Stimulated activated memory B cell treated with anti-CD40 and anti-IgM and Interleukin-4, amounts not matched to agents 10 μg/mL and 1 μg/mL and 100 μg/mL, for 72 hours (primary cell): ENCODE results near the gene IL22.

Experiments used
- ATAC-seq: fragments of 150-1000 bp; cut with Tn5 transposase; 2 replicates; pipeline ENCODE4 v1.10.0; 2021
- H3K27ac Mint-ChIP-seq: one replicate; pipeline ENCODE4 v1.8.0; 2022; ENCODE audit warnings: mild to moderate bottlenecking, mixed read lengths
- H3K27me3 Mint-ChIP-seq: one replicate; pipeline ENCODE4 v1.8.0; 2022; ENCODE audit warnings: mixed read lengths
- H3K36me3 Mint-ChIP-seq: one replicate; pipeline ENCODE4 v1.8.0; 2022; ENCODE audit warnings: mixed read lengths
- H3K4me1 Mint-ChIP-seq: one replicate; pipeline ENCODE4 v1.8.0; 2022; ENCODE audit warnings: mixed read lengths
- H3K4me3 Mint-ChIP-seq: one replicate; pipeline ENCODE4 v1.8.0; 2022; ENCODE audit warnings: mild to moderate bottlenecking, moderate library complexity, mixed read lengths
- H3K9me3 Mint-ChIP-seq: one replicate; pipeline ENCODE4 v1.8.0; 2022; ENCODE audit warnings: mixed read lengths

The IL22 gene

GRCh38 chr12:68245180-68246021 lies 8.0 kb downstream of the IL22 start:
- ATAC-seq = no peak
- no peaks in the 10 kb centered on the region for H3K36me3 Mint-ChIP-seq
- no peak overlapping the region for H3K27ac Mint-ChIP-seq
- H3K9me3 Mint-ChIP-seq = no peaks in the 10 kb centered on the region
- H3K4me1 Mint-ChIP-seq = peaks cover 11% of the 10 kb centered on the region
- H3K4me3 Mint-ChIP-seq = no peak overlapping the region
- H3K27me3 Mint-ChIP-seq = no peaks in the 10 kb centered on the region

GRCh38 chr12:68242777-68243176 lies 10.6 kb downstream of the IL22 start:
- no peak overlapping the region for H3K27ac Mint-ChIP-seq
- peaks cover 18% of the 10 kb centered on the region for H3K4me1 Mint-ChIP-seq
- no peaks in the 10 kb centered on the region for H3K36me3 Mint-ChIP-seq
- ATAC-seq = no peak
- H3K9me3 Mint-ChIP-seq = no peaks in the 10 kb centered on the region
- H3K27me3 Mint-ChIP-seq = no peaks in the 10 kb centered on the region
- H3K4me3 Mint-ChIP-seq = no peak overlapping the region

DNA sequence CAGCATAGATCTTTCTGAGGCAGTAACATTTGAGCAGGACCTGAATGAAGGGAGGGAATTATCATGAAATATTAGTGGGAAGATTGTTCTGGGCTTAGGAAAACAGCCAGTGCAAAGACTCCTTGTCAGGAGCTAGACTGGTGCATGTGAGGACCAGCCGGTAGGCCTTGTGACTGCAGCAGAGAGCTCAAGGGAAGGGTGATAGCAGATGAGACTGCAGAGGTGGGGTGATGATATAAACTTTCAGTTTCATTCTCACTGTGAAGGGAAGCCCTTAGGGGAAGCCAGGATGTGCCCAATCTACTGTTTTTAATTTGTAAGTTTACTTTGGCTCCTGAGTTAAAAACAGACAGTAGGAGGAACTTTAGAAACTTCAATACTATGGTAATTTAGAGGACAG lies 12.4 kb downstream of the IL22 start:
- peaks cover 30% of the 10 kb centered on the region for H3K4me1 Mint-ChIP-seq
- ATAC-seq = peak; percentile 97
- peak overlapping the region; percentile 81 for H3K27ac Mint-ChIP-seq

DNA sequence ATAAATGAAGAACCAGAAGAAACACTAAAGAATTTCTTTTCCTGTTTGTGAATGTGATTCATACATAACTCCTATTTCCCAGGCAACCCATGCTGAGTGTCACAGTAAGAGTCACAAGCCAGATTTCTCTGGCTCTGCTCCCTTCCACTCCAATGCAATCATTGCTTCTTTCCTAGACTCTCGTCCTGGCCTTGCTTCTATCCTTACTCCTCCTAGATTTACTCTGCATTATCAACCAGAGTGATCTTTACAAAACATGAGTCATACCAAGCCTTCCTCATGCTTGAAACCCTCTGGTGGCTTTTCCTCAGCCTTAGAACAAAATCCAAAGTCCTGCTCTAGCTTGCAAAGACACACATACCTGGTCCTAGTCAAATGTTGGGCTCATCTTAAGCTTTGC lies 13.3 kb downstream of the IL22 start:
- Mint-ChIP-seq H3K4me1 (peaks cover 30% of the 10 kb centered on the region), H3K4me3 (no peak overlapping the region), H3K27me3 (no peaks in the 10 kb centered on the region), H3K27ac (peak overlapping the region; percentile 81), H3K9me3 (no peaks in the 10 kb centered on the region), H3K36me3 (no peaks in the 10 kb centered on the region)
- no peak for ATAC-seq

More for the DNA sequence above, 12.4 kb downstream of the IL22 start:
- Mint-ChIP-seq H3K9me3 (no peaks in the 10 kb centered on the region), H3K36me3 (no peaks in the 10 kb centered on the region), H3K4me3 (peak overlapping the region; percentile 4), H3K27me3 (no peaks in the 10 kb centered on the region)

DNA sequence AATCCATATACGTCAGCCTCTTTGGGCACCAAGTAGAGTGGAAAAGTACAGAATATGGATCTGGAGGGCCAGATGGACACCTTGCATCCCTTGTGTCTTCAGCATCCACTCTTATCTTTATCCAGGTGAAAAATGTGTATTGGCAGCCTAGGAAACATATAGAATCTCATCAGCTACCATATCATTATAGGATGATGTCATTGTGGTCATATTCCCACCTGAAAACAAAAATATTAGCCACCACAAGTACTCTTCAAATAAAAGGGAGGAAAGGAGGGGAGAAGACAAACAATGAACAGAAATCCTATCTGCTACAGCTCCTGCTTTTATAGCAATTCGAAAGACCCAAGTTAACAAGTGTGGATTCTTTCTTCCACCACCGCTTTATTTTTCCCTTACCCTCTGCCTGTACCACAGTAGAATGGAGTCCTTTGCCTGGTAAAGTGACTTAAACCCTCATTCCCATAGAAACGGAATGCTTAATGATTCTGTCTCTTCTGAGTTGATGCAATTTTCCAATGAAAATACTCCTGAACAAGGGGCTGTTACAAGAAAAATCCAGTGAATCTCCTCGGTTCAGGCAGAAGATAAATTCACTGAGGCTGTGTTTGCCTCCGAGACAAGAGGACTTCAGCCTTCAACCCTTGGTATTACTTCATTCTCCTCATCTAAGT lies 14.0 kb downstream of the IL22 start:
- H3K27ac Mint-ChIP-seq = peak overlapping the region; percentile 81
- H3K4me1 Mint-ChIP-seq = peaks cover 30% of the 10 kb centered on the region
- H3K36me3 Mint-ChIP-seq = no peaks in the 10 kb centered on the region
- no peak overlapping the region for H3K4me3 Mint-ChIP-seq
- H3K27me3 Mint-ChIP-seq = no peaks in the 10 kb centered on the region
- H3K9me3 Mint-ChIP-seq = no peaks in the 10 kb centered on the region
- no peak for ATAC-seq

DNA sequence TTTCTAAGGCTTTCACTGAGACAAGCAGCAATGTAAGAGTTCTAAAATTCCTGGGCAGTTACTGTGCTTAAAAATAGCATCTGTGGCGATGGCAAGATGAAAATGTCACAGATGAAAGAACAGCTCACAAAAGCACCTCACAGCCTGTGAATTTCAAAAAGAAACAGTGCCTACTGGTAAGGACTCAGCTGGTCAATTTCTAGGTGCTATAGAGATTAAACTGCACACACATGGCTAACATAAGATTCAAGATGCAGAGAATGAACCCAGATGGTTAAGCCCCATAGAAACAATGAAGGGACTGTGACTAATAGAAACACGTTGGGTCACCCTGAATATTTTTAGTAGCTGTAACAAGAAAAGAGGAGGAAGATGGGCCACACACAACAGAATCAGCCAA lies 15.8 kb downstream of the IL22 start:
- H3K27me3 Mint-ChIP-seq = no peaks in the 10 kb centered on the region
- no peak overlapping the region for H3K4me3 Mint-ChIP-seq
- H3K27ac Mint-ChIP-seq = peak overlapping the region; percentile 94
- no peaks in the 10 kb centered on the region for H3K36me3 Mint-ChIP-seq
- peaks cover 30% of the 10 kb centered on the region for H3K4me1 Mint-ChIP-seq
- no peak for ATAC-seq
- no peaks in the 10 kb centered on the region for H3K9me3 Mint-ChIP-seq

DNA sequence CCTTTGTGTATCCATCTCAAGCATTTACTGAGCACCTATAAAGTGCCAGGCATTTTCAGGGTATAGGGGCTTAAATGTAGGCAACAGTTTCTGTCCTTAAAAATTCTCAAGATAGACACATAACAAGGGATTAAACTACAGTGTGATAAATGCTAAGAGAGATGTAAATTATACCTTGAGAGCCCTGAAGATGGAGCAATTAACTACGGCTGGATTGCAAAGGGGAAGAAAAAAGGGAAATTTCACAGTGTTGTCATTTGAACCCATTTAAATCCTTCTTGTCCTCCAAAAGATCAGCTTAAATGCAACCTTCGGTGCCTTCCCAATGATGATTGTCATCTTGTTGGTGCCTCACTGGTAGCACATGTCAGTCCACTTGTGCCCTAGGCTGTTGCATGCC lies 16.3 kb downstream of the IL22 start:
- ATAC-seq = no peak
- Mint-ChIP-seq H3K36me3 (no peaks in the 10 kb centered on the region), H3K4me1 (peaks cover 30% of the 10 kb centered on the region), H3K27ac (peak overlapping the region; percentile 94), H3K9me3 (no peaks in the 10 kb centered on the region), H3K27me3 (no peaks in the 10 kb centered on the region), H3K4me3 (peak overlapping the region; percentile 85)

GRCh38 chr12:68236421-68237059 lies 16.9 kb downstream of the IL22 start:
- H3K4me1 Mint-ChIP-seq = peaks cover 30% of the 10 kb centered on the region
- peak overlapping the region; percentile 85 for H3K4me3 Mint-ChIP-seq
- no peaks in the 10 kb centered on the region for H3K27me3 Mint-ChIP-seq
- no peaks in the 10 kb centered on the region for H3K9me3 Mint-ChIP-seq
- peak overlapping the region; percentile 94 for H3K27ac Mint-ChIP-seq
- peak; percentile 76 for ATAC-seq
- H3K36me3 Mint-ChIP-seq = no peaks in the 10 kb centered on the region

DNA sequence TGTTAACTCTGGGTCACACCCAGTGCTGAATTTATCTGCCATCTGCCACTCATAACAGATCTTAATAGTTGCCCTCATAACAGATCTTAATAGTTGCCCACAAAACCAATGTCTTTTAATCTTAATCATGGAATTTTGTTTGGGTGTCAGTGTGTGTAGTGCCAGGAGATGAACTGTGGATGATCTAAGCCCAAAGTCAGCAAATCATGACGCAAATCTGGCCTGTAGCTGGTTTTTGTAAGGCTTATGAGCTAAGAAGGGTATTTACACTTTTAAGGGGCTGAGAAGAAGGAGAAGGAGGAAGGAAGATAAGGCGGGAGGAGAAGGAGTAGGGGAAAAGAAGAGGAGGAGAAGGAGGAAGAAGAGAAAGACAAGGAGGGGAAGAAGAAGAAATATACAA lies 17.8 kb downstream of the IL22 start:
- peak overlapping the region; percentile 94 for H3K27ac Mint-ChIP-seq
- H3K9me3 Mint-ChIP-seq = no peaks in the 10 kb centered on the region
- ATAC-seq = no peak
- no peaks in the 10 kb centered on the region for H3K27me3 Mint-ChIP-seq
- H3K4me1 Mint-ChIP-seq = peaks cover 21% of the 10 kb centered on the region
- no peaks in the 10 kb centered on the region for H3K36me3 Mint-ChIP-seq
- H3K4me3 Mint-ChIP-seq = peak overlapping the region; percentile 5

GRCh38 chr12:68234140-68234539 lies 19.3 kb downstream of the IL22 start:
- Mint-ChIP-seq H3K4me1 (peaks cover 15% of the 10 kb centered on the region), H3K36me3 (no peaks in the 10 kb centered on the region), H3K27ac (no peak overlapping the region), H3K4me3 (no peak overlapping the region), H3K27me3 (no peaks in the 10 kb centered on the region), H3K9me3 (no peaks in the 10 kb centered on the region)
- no peak for ATAC-seq

- H3K4me3 Mint-ChIP-seq = no peak overlapping the region
- no peaks in the 10 kb centered on the region for H3K36me3 Mint-ChIP-seq
- H3K4me1 Mint-ChIP-seq = peaks cover 15% of the 10 kb centered on the region
- no peaks in the 10 kb centered on the region for H3K27me3 Mint-ChIP-seq
- ATAC-seq = no peak
- no peak overlapping the region for H3K27ac Mint-ChIP-seq
- H3K9me3 Mint-ChIP-seq = no peaks in the 10 kb centered on the region
Observed at GRCh38 chr12:68233498-68233897, 19.9 kb downstream of the IL22 start.

GRCh38 chr12:68231691-68232090 lies 21.7 kb downstream of the IL22 start:
- no peaks in the 10 kb centered on the region for H3K9me3 Mint-ChIP-seq
- H3K36me3 Mint-ChIP-seq = no peaks in the 10 kb centered on the region
- H3K4me1 Mint-ChIP-seq = peaks cover 1% of the 10 kb centered on the region
- ATAC-seq = no peak
- H3K27me3 Mint-ChIP-seq = no peaks in the 10 kb centered on the region
- no peak overlapping the region for H3K27ac Mint-ChIP-seq
- no peak overlapping the region for H3K4me3 Mint-ChIP-seq

- Mint-ChIP-seq H3K36me3 (no peaks in the 10 kb centered on the region), H3K27ac (no peak overlapping the region), H3K4me3 (no peak overlapping the region), H3K27me3 (no peaks in the 10 kb centered on the region), H3K9me3 (no peaks in the 10 kb centered on the region), H3K4me1 (no peaks in the 10 kb centered on the region)
- no peak for ATAC-seq
Observed at GRCh38 chr12:68231229-68231628, 22.2 kb downstream of the IL22 start.

- H3K9me3 Mint-ChIP-seq = no peaks in the 10 kb centered on the region
- no peak overlapping the region for H3K27ac Mint-ChIP-seq
Observed at GRCh38 chr12:68229956-68230355, 23.4 kb downstream of the IL22 start.

DNA sequence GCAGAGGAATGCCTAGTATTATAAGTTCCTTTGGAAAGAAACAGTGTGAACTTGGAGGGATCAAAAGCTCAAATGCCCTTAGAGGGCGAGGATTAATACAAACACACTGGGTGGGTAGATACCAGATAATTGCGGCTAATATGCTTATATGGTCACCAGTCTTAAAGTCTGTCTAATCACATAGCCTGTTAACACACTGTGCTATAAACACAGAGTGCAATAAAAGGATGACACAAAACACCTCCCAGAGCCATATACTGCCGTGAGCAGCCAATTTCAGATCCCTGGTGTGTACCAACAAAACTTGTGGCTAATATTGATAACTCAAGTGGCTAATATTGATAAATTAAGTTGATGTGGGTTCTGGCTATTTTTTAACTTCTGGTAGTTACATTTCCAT lies 26.0 kb downstream of the IL22 start:
- Mint-ChIP-seq H3K36me3 (no peaks in the 10 kb centered on the region), H3K4me1 (peaks cover 6% of the 10 kb centered on the region), H3K27ac (no peak overlapping the region), H3K27me3 (peaks cover 7% of the 10 kb centered on the region), H3K9me3 (no peaks in the 10 kb centered on the region), H3K4me3 (no peak overlapping the region)
- no peak for ATAC-seq

More at GRCh38 chr12:68229956-68230355, 23.4 kb downstream of the IL22 start:
- ATAC-seq = no peak
- H3K36me3 Mint-ChIP-seq = no peaks in the 10 kb centered on the region
- no peaks in the 10 kb centered on the region for H3K4me1 Mint-ChIP-seq
- H3K27me3 Mint-ChIP-seq = no peaks in the 10 kb centered on the region
- no peak overlapping the region for H3K4me3 Mint-ChIP-seq
